Head of caudate nucleus (tissue), 42 donors: ENCODE measurements around the gene LRP10.
"Not testable (repeated sequence)": the region's sequence is repeated elsewhere in the genome, so short reads cannot be mapped to it uniquely, and the experiment has no call there.

ENCODE experiments used
- DNase-seq, 42 donors: peaks; one replicate each; pipeline versions ENCODE4 v3.0.0 to v3.0.0-alpha.2; 2020 to 2021; ENCODE audit warnings: mixed read lengths in 7 of 42
- intact Hi-C: fragments of 100-400 bp; cut with DNase I; formaldehyde crosslinking; loops from one replicate; pipeline ENCODE4 v1.15.0; 2022

LRP10 gene

GRCh38 chr14:22900081-22900799, 28.7 kb downstream of the LRP10 start:
- DNase-seq = peak in 13 of 42 donors; percentile 43 to 71 (median 55)
- intact Hi-C loops = loop anchor here (10.0 kb wide), 1 partner anchor 65 kb away; the partner anchor contains the start of gene MMP14

GRCh38 chr14:22901799-22902198, 30.3 kb downstream of the LRP10 start:
- intact Hi-C loops = loop anchor here (10.0 kb wide), 1 partner anchor 67 kb away; the partner anchor contains the start of gene MMP14

GRCh38 chr14:22903742-22904087, 32.2 kb downstream of the LRP10 start:
- intact Hi-C loops = loop anchor here (10.0 kb wide), 1 partner anchor 69 kb away; the partner anchor contains the start of gene MMP14
- no peak for DNase-seq

More at GRCh38 chr14:22901799-22902198, 30.3 kb downstream of the LRP10 start:
- no peak for DNase-seq

- no peak for DNase-seq
- intact Hi-C loops = loop anchor here (10.0 kb wide), 1 partner anchor 71 kb away; the partner anchor contains the start of gene MMP14
These were observed 34.1 kb downstream of the LRP10 start for GRCh38 chr14:22905627-22906026.

- DNase-seq = no peak
- intact Hi-C loops = loop anchor here (10.0 kb wide), 1 partner anchor 71 kb away; the partner anchor contains the start of gene MMP14
These were observed 34.5 kb downstream of the LRP10 start for GRCh38 chr14:22906073-22906472.

GRCh38 chr14:22907429-22907828, 35.9 kb downstream of the LRP10 start:
- intact Hi-C loops = loop anchor here (10.0 kb wide), 1 partner anchor 73 kb away; the partner anchor contains the start of gene MMP14
- no peak for DNase-seq

GRCh38 chr14:22908601-22909000, 37.1 kb downstream of the LRP10 start:
- DNase-seq = no peak
- intact Hi-C loops = loop anchor here (10.0 kb wide), 1 partner anchor 74 kb away; the partner anchor contains the start of gene MMP14

- DNase-seq = no peak
- intact Hi-C loops = no loop called here
These were observed 39.4 kb downstream of the LRP10 start for GRCh38 chr14:22910916-22911315.

GRCh38 chr14:22914836-22915235, 43.3 kb downstream of the LRP10 start:
- DNase-seq, intact Hi-C loops: not testable (repeated sequence)

GRCh38 chr14:22915886-22916521, 44.5 kb downstream of the LRP10 start:
- intact Hi-C loops = no loop called here
- DNase-seq = no peak

- intact Hi-C loops = loop anchor here (1.0 kb wide), 1 partner anchor 10 kb away; the partner anchor contains the start of gene PRMT5
- peak; percentile 94 to 100 (median 98) for DNase-seq
These were observed 47.5 kb downstream of the LRP10 start, which contains the start of gene RBM23 for GRCh38 chr14:22918804-22919600. Gene RBM23, minus strand, starts transcription at chr14:22919149.

GRCh38 chr14:22919601-22919921, 48.0 kb downstream of the LRP10 start:
- intact Hi-C loops = loop anchor here (1.0 kb wide), 1 partner anchor 10 kb away; the partner anchor contains the start of gene PRMT5
- DNase-seq = no peak

GRCh38 chr14:22920697-22921096, 49.2 kb downstream of the LRP10 start:
- intact Hi-C loops = no loop called here
- DNase-seq = no peak

GRCh38 chr14:22922294-22922693, 50.8 kb downstream of the LRP10 start:
- intact Hi-C loops = no loop called here

GRCh38 chr14:22923746-22924145, 52.2 kb downstream of the LRP10 start:
- intact Hi-C loops = no loop called here

More at GRCh38 chr14:22922294-22922693, 50.8 kb downstream of the LRP10 start:
- no peak for DNase-seq

GRCh38 chr14:22925513-22925912, 54.0 kb downstream of the LRP10 start:
- intact Hi-C loops = no loop called here
- DNase-seq = no peak

More at GRCh38 chr14:22923746-22924145, 52.2 kb downstream of the LRP10 start:
- DNase-seq = no peak

GRCh38 chr14:22926316-22926715, 54.8 kb downstream of the LRP10 start:
- DNase-seq = no peak
- intact Hi-C loops = no loop called here

GRCh38 chr14:22928237-22929103, 56.9 kb downstream of the LRP10 start:
- peak in 1 of 42 donors; percentile 28 for DNase-seq
- intact Hi-C loops = loop anchor here (1.0 kb wide), 1 partner anchor 9 kb away; the partner anchor contains the start of gene RBM23
